Esophagus muscularis mucosa (tissue), 4 donors: ENCODE results near the gene CARNS1. TPM values are rescaled to one million over a fixed set of nuclear protein-coding genes. Genes with fewer than 3 reads are reported as not detected.

Experiments
- DNase-seq: peaks from one replicate; pipeline ENCODE4 v3.0.0-alpha.2; 2017; ENCODE audit errors: extremely low spot score
- H3K27ac ChIP-seq, 4 donors: fragments of 200-600 bp; sonication (generic); replicated peaks in 1 of 4; 1 replicate in 3 of 4; 2 replicates in 1 of 4; pipeline ENCODE4 v1.5.1; 2016 to 2019; ENCODE audit warnings: mild to moderate bottlenecking in 1 of 4
- H3K27me3 ChIP-seq, 4 donors: fragments of 200-600 bp; sonication (generic); one replicate each; pipeline versions ENCODE4 v1.5.1 to v1.6.0; 2016 to 2019
- H3K36me3 ChIP-seq, 4 donors: fragments of 200-600 bp; sonication (generic); one replicate each; pipeline ENCODE4 v1.5.1; 2016 to 2019
- H3K4me1 ChIP-seq, 4 donors: fragments of 200-600 bp; sonication (generic); one replicate each; pipeline ENCODE4 v1.5.1; 2016 to 2019
- H3K4me3 ChIP-seq, 4 donors: fragments of 200-600 bp; sonication (generic); 1 replicate in 2 of 4; 2 replicates in 2 of 4; pipeline ENCODE4 v1.5.1; 2016 to 2019; ENCODE audit warnings: mild to moderate bottlenecking in 4 of 4, moderate library complexity in 1 of 4
- H3K9me3 ChIP-seq, 4 donors: fragments of 200-600 bp; sonication (generic); 1 replicate in 3 of 4; 2 replicates in 1 of 4; pipeline ENCODE4 v1.5.1; 2016 to 2019
- CTCF ChIP-seq, 3 experiments: fragments of 200-600 bp in 2 of 3; fragments of 450-650 bp in 1 of 3; sonication (generic) in 2 of 3; IDR thresholded peaks; one replicate each; pipeline ENCODE4 v1.5.1; 2017 to 2019; ENCODE audit warnings: antibody characterized with exemption in 3 of 3, mild to moderate bottlenecking in 2 of 3, moderate library complexity in 1 of 3
- EP300 ChIP-seq: sonication (generic); formaldehyde crosslinking; IDR thresholded peaks from one replicate; pipeline ENCODE4 v1.6.1; 2017; ENCODE audit warnings: antibody characterized with exemption
- POLR2A ChIP-seq: fragments of 450-650 bp; IDR thresholded peaks from one replicate; pipeline ENCODE4 v1.6.1; 2017; ENCODE audit warnings: antibody characterized with exemption, moderate library complexity, mild to moderate bottlenecking, low read depth
- POLR2AphosphoS5 ChIP-seq, 2 donors: sonication (generic); formaldehyde crosslinking; IDR thresholded peaks; one replicate each; pipeline ENCODE4 v1.6.1; 2017; ENCODE audit warnings: antibody characterized with exemption in 2 of 2
- WGBS: methylation state at CpG from one replicate; pipeline ENCODE4 v1.1.5; 2018; 5-methylcytosine and 5-hydroxymethylcytosine counted together
- intact Hi-C: fragments of 100-400 bp; cut with DNase I; formaldehyde crosslinking; loops from one replicate; pipeline ENCODE4 v1.15.1; 2023
- total RNA-seq, 4 donors: library from RNA; depleted of rRNA; stranded (reverse); fragments of >200 nt; gene quantifications; one replicate each; pipeline versions ENCODE4 v1.1.0 to v1.2.1, GENCODE V29; 2016

CARNS1 gene
- total RNA-seq, 4 donors from 2014 or later, result 0.83 to 1.9 (median 1.2) TPM

GRCh38 chr11:67442504-67443404 is 27.3 kb downstream of the CARNS1 start:
- Histone ChIP-seq H3K36me3 (peaks cover 0 to 42% (median 37%) of the 10 kb centered on the region in 4 donors), H3K9me3 (no peaks in the 10 kb centered on the region), H3K4me3 (peak overlapping the region; percentile 67 to 98 (median 81)), H3K27ac (peak overlapping the region; percentile 90 to 98 (median 96)), H3K4me1 (peaks cover 24 to 55% (median 52%) of the 10 kb centered on the region in 4 donors), H3K27me3 (no peaks in the 10 kb centered on the region)
- intact Hi-C loops, result no loop called here
- TF ChIP-seq EP300 (no peak), POLR2A (no peak), CTCF (IDR thresholded peaks at IDR 0.05) (no peak), POLR2AphosphoS5 (IDR thresholded peaks at IDR 0.05) (no peak)
- 80% methylated on average over 2 of the region's 45 CpGs for WGBS
- no peak for DNase-seq

GRCh38 chr11:67445515-67445914 is 30.0 kb downstream of the CARNS1 start:
- peaks cover 0 to 18% (median 14%) of the 10 kb centered on the region in 4 donors for H3K36me3 ChIP-seq

GRCh38 chr11:67448220-67448609 is 32.7 kb downstream of the CARNS1 start:
- no peak for DNase-seq
- peaks cover 0 to 14% (median 14%) of the 10 kb centered on the region in 4 donors for H3K4me1 ChIP-seq
- no peak for TF ChIP-seq POLR2A
- no peak overlapping the region for H3K4me3 ChIP-seq
- WGBS, result 95% methylated on average over 7 of the region's 7 CpGs
- H3K9me3 ChIP-seq, result no peaks in the 10 kb centered on the region
- H3K27me3 ChIP-seq, result no peaks in the 10 kb centered on the region
- H3K27ac ChIP-seq, result no peak overlapping the region
- no peaks in the 10 kb centered on the region for H3K36me3 ChIP-seq
- intact Hi-C loops, result no loop called here

More at GRCh38 chr11:67445515-67445914, 30.0 kb downstream of the CARNS1 start:
- H3K27me3 ChIP-seq, result no peaks in the 10 kb centered on the region
- DNase-seq, result no peak
- H3K4me1 ChIP-seq, result peaks cover 12 to 39% (median 37%) of the 10 kb centered on the region in 4 donors
- H3K27ac ChIP-seq, result no peak overlapping the region
- TF ChIP-seq POLR2A, result no peak
- TF ChIP-seq EP300, result no peak
- no peak for TF ChIP-seq POLR2AphosphoS5 (IDR thresholded peaks at IDR 0.05)
- no peak for TF ChIP-seq CTCF (IDR thresholded peaks at IDR 0.05)
- no peaks in the 10 kb centered on the region for H3K9me3 ChIP-seq
- 97% methylated on average over 5 of the region's 5 CpGs for WGBS
- intact Hi-C loops, result no loop called here
- H3K4me3 ChIP-seq, result no peak overlapping the region

- H3K9me3 ChIP-seq, result no peaks in the 10 kb centered on the region
- intact Hi-C loops, result no loop called here
- TF ChIP-seq POLR2AphosphoS5 (IDR thresholded peaks at IDR 0.05), result no peak
- TF ChIP-seq POLR2A, result no peak
- no peak for TF ChIP-seq EP300
- no peak for TF ChIP-seq CTCF (IDR thresholded peaks at IDR 0.05)
- H3K27ac ChIP-seq, result no peak overlapping the region
- no peak overlapping the region for H3K4me3 ChIP-seq
- 72% methylated on average over 9 of the region's 9 CpGs for WGBS
- H3K27me3 ChIP-seq, result no peaks in the 10 kb centered on the region
- no peaks in the 10 kb centered on the region for H3K36me3 ChIP-seq
- H3K4me1 ChIP-seq, result peaks cover 0 to 10% (median 8%) of the 10 kb centered on the region in 4 donors
- DNase-seq, result no peak
Measured at GRCh38 chr11:67449116-67449844, 33.8 kb downstream of the CARNS1 start.
